ENCODE results near the gene B4GALNT3.

B4GALNT3 gene

DNA sequence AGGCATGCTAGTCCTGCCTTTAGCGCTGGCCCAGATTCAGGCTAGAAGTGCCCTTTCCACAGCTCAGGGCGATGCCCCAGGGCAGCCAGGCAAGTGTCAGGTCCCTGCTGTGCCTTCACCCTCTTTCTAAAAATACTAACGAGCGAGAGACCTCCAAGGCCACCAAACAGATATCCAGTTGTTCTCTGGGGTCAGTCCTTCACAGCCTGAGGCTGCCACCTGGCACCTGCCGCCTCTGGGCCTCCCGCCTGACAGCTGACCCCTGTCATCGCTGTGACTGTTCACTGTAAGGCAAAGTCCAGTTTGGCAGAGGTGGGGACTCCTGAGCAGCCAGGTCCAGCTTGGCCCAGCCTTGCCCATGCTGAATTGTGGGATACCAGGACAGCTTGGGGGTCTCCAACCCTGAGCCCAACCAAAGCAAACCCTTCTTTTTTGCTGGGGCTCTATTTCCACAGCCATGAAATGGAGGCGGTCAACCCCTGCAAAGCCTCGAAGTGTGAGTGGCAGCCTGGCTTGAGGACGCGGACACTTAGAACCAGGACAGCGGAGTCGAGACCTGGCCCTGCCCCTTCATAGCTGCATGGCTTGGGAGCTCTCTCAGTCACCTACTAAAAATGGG is 123.6 kb downstream of the B4GALNT3 start:
- H3K4me1 Mint-ChIP-seq: peaks cover 22% of the 10 kb centered on the region
- no peak overlapping the region for H3K27ac Mint-ChIP-seq
- no peaks in the 10 kb centered on the region for H3K36me3 Mint-ChIP-seq (ENCODE audit: low read depth)
- peak; percentile 27 for DNase-seq
- peaks cover 7% of the 10 kb centered on the region for H3K9me3 Mint-ChIP-seq
- no peak overlapping the region for H3K4me3 Mint-ChIP-seq
- TF ChIP-seq, protein P1, sequence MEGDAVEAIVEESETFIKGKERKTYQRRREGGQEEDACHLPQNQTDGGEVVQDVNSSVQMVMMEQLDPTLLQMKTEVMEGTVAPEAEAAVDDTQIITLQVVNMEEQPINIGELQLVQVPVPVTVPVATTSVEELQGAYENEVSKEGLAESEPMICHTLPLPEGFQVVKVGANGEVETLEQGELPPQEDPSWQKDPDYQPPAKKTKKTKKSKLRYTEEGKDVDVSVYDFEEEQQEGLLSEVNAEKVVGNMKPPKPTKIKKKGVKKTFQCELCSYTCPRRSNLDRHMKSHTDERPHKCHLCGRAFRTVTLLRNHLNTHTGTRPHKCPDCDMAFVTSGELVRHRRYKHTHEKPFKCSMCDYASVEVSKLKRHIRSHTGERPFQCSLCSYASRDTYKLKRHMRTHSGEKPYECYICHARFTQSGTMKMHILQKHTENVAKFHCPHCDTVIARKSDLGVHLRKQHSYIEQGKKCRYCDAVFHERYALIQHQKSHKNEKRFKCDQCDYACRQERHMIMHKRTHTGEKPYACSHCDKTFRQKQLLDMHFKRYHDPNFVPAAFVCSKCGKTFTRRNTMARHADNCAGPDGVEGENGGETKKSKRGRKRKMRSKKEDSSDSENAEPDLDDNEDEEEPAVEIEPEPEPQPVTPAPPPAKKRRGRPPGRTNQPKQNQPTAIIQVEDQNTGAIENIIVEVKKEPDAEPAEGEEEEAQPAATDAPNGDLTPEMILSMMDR (IDR thresholded peaks at IDR 0.05): peak; percentile 33
- peaks cover 10% of the 10 kb centered on the region for H3K27me3 Mint-ChIP-seq (ENCODE audit: low read depth, poor library complexity)

DNA sequence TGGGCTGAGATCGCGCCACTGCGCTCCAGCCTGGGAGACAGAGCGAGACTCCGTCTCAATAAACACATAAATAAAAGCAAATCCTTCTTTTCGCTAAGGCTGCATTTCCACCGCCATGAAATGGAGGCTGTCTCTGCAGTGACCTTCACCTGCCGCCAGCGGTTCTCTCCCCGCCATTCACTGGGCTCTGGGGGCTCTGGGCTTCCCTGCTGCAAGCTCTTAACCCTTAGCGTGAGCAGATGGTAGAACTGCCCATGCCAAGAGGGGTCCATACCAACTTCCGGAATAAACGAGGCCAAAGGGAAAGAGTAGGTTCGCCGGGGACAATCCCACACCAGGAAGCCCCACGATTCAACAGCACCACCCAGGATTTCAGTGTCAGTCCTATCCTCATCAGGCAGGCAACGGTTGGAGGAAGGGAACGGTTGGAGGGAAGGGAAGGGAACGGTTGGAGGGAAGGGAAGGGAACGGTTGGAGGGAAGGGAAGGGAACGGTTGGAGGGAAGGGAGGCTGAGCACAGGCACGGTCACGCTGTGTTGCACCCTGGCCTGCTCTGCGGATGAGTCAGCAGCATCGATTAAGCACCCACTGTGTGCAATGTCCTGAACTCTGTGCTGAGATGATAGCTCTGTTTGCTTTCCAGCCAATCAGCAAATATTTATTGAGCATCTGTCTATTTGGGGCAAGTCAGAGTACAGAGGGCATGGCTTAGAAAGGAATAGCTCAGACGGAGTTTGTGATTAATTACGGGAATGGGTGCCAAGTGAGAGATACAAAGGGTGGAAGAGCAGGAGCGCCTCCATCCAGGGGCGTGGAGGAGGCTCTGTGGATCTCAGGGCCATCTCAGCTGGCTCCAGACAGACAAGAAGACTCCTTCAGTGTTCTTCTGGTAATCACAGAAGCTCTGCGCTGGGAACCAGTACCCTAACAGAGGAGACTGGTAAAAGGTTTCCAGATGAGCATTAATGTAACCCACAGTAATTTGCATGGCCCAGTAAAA is 125.6 kb downstream of the B4GALNT3 start:
- no peaks in the 10 kb centered on the region for H3K36me3 Mint-ChIP-seq (ENCODE audit: low read depth)
- no peak overlapping the region for H3K27ac Mint-ChIP-seq
- H3K4me3 Mint-ChIP-seq: no peak overlapping the region
- TF ChIP-seq, protein P1 (IDR thresholded peaks at IDR 0.05): no peak
- peaks cover 6% of the 10 kb centered on the region for H3K4me1 Mint-ChIP-seq
- H3K27me3 Mint-ChIP-seq (ENCODE audit: low read depth, poor library complexity): peaks cover 14% of the 10 kb centered on the region
- peaks cover 11% of the 10 kb centered on the region for H3K9me3 Mint-ChIP-seq
- no peak for DNase-seq

DNA sequence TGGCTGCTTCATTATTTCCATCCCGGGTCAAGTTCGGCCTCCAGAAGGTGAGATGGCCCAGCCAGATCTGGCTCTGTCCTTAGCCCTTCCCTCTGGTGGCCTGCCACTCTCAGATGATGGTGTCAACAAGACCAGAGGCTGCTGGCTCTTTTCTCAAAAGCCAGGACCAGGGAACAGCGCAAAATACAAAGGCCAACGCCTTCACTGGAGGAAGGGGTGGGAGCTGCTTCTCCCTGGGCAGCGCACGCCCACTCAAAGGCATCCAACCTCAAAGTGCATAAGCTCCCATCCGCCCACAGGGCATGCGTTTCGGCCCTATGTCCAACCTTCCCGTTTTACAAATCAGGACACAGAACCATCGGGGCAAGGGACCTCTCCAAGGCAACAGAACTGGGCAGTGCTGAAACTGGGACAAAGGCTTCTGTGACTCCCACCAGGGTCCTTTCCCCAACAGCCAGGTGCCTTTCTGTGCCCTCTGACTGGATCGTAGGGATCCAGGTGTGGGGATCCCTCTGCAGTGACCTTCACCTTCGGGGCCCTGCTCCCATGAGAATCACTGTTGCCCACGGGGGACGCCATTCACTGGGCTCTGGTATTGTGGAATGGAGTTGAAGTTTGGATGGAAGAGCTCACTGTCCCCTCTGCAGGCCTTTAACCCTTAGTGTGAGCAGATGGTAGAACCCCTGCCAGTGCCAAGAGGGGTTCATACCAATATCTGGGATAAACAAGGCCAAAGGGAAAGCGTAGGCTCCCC is 126.8 kb downstream of the B4GALNT3 start:
- H3K9me3 Mint-ChIP-seq: peaks cover 11% of the 10 kb centered on the region

DNA sequence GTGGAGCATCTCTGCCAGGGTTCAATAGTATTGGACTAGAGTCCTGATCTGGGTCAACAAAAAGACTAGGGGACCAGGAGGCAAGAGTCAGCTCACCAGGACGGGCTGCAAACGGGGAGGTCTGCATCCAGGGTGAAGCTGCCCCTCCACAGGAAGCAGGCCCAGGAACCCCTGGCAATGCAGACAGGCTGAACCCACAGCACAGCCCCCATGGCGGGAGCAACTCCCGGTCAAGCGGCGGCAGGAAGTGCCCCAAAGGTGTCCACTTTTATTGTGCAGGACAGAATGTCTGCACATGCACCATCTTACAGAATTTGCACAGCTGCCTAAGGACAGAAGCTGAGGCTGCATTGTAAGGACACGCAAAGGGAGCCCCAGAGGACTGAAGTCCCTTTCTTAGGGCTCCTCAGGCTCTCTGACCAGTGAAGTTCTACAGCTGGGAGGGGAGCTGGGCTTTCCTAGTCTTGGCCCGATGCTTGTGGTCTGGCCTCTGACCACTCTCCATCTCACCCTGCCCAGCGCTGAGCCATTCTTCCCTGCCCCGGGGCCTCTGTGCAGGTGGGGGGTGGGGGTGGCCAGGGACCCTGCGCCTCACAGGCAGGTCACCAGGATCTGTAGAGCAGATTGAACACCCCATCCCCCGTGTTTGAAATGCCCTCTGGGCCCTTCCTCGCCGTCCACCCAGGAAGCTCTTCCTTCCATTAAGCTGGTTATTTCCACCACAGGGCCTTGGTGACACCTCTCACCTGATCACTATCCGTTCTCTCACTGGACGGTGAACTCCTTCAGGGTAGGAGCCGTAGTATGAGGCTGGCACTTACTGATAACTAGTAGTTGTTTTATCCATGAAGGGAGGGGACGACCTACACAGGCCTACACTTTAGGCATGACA is 127.6 kb downstream of the B4GALNT3 start:
- no peak for DNase-seq
- TF ChIP-seq, protein P1 (IDR thresholded peaks at IDR 0.05): no peak
- no peak overlapping the region for H3K4me3 Mint-ChIP-seq
- H3K9me3 Mint-ChIP-seq: peaks cover 11% of the 10 kb centered on the region
- peaks cover 11% of the 10 kb centered on the region for H3K4me1 Mint-ChIP-seq
- H3K36me3 Mint-ChIP-seq (ENCODE audit: low read depth): no peaks in the 10 kb centered on the region
- peaks cover 7% of the 10 kb centered on the region for H3K27me3 Mint-ChIP-seq (ENCODE audit: low read depth, poor library complexity)
- H3K27ac Mint-ChIP-seq: no peak overlapping the region

More for the DNA sequence above, 126.8 kb downstream of the B4GALNT3 start:
- Mint-ChIP-seq H3K27me3 (ENCODE audit: low read depth, poor library complexity) (peaks cover 7% of the 10 kb centered on the region), H3K27ac (no peak overlapping the region), H3K4me1 (peaks cover 5% of the 10 kb centered on the region), H3K4me3 (no peak overlapping the region), H3K36me3 (ENCODE audit: low read depth) (no peaks in the 10 kb centered on the region)
- TF ChIP-seq, protein P1 (IDR thresholded peaks at IDR 0.05): no peak
- no peak for DNase-seq

DNA sequence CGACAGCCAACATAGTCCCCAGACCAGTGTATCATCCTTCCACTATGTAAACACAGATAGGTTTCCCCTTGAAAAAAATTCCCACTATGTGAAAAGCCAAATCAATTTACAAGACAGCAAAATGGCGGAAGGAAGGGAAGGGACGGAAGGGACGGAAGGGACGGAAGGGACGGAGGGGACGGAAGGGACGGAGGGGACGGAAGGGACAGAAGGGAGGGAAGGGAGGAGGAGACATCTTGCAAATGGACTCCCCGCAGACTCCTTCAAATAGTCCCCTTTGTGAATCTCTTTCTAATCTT is 128.2 kb downstream of the B4GALNT3 start:
- Mint-ChIP-seq H3K27me3 (ENCODE audit: low read depth, poor library complexity) (peaks cover 7% of the 10 kb centered on the region), H3K4me1 (peaks cover 13% of the 10 kb centered on the region)

More for the DNA sequence above, 128.2 kb downstream of the B4GALNT3 start:
- Mint-ChIP-seq H3K27ac (no peak overlapping the region), H3K9me3 (peaks cover 11% of the 10 kb centered on the region), H3K4me3 (no peak overlapping the region), H3K36me3 (ENCODE audit: low read depth) (no peaks in the 10 kb centered on the region)
- no peak for DNase-seq
- TF ChIP-seq, protein P1 (IDR thresholded peaks at IDR 0.05): no peak

All from nephron progenitor cell (in vitro differentiated cells).